ENCODE results near the gene NMT1.

Gene NMT1

DNA sequence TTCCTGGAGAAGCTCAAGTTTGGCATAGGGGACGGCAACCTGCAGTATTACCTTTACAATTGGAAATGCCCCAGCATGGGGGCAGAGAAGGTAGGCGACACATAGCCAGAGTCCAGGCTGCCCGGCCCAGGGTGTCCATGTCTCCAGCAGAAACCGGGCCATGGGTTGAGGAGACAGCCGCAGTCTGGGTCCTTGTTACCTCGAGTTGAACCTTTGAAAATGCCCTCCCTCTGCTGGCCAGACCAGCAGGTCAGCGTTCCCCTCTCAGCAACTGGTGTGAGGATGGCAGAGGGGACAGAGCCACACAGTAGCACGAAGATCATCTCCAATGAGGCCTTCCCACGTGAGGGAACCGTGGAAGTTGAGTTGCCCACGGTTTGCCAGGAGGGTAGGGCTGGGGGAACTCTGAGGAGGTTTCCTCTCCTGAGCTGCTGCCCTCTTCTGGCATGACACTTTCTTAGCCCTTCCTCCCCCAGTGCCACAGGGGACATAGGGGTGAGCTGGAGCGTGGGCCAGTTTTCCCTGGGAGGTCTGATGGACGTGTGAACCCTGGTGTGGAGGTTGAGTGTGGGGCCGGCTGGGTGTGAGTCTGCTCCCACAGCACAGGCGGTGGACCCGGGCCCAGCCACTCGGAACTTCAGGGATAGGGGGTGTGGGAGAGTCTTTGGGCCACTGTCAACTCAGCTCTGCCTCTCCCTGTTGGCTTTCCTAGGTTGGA is 43.9 kb downstream of the NMT1 start:
- no peak for DNase-seq (ENCODE audit: low read depth)

DNA sequence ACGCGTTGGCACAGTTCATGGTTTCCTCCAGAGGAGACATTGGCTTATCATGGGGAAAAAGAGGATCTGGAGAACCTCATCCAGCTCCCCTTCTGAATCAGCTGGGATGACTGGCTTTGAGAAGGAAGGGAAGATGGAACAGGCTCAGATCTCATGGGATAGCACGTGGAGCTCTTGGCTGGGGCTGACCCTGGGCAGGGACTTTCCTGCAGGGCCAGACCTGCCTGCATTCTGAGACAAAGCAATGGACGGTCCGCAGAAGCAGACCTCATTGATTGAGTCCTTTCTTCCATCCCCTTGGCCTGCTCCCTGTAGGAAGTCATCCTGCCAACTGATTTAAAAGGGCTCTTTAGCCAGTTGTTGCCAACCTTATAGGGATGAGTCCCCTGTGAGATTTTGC is 45.0 kb downstream of the NMT1 start:
- no peak for DNase-seq (ENCODE audit: low read depth)

DNA sequence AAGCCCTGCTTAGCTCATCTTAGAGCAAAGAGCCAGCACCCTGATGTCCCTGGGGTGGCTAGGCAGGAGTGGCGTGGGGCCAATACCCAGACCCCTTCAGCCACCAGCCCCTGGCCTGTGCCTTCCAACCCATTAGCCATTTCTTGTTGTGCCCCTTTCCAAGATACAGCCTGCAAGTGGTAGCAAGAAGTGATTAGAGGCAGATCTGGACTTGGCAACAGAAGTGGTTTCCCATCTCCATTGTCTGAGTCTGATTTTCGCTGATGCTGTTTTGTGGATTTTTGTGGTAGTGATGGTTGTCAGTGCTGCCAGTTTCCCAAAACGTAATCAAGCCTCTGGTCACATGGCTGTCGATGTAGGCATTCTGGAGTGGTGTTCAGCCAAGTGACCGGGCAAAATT is 45.5 kb downstream of the NMT1 start:
- DNase-seq (ENCODE audit: low read depth) = no peak

DNA sequence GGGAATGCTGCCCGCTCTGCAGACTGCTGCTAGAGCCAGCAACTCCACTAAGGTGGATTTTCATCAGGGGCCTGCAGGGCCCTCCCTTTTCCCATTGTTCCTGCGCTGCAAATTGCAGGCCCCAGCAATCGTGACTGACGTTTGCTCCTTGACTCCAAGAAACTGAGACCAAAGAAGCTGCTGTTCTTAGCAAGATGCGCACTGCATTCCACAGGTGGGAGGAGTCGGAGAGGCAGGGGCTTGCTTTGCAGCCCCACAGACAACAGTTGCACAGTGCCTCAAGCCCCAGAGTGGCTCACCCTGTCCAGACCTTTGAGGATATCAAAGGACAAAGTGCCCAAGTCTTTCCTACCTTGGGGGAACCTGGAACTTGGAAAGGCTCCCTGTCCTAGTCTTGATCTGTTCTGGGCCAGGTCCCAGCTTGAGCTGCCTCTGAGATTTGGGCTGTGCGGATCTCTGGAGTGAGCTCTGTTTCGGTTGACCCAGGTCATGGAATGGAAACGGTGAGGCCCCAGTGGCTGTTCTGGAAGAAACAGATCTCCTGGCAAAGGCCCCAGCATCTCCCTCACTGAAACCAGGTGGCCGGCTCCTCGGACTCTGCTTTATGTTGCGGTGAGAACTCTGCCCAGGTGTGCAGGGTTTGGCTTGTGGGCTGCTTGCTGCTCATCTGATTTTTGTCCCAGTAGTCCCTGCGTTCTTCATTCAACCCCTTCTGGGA is 46.3 kb downstream of the NMT1 start:
- no peak for DNase-seq (ENCODE audit: low read depth)

DNA sequence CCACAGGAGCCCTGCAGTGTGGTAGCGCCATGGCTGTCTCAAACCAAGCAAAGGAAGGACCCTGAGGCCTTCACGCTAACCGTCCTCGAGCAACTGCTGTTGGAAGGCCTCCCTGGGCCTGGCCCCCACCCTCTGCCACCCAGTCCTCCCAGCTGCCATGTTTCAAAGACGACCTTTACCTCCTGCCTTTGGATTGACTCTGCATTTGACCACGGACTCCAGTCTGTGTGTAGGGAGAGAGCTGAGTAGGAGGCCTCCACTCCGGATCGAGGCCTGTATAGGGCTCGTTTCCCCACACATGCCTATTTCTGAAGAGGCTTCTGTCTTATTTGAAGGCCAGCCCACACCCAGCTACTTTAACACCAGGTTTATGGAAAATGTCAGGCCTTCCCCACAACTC is 46.9 kb downstream of the NMT1 start:
- no peak for DNase-seq (ENCODE audit: low read depth)

DNA sequence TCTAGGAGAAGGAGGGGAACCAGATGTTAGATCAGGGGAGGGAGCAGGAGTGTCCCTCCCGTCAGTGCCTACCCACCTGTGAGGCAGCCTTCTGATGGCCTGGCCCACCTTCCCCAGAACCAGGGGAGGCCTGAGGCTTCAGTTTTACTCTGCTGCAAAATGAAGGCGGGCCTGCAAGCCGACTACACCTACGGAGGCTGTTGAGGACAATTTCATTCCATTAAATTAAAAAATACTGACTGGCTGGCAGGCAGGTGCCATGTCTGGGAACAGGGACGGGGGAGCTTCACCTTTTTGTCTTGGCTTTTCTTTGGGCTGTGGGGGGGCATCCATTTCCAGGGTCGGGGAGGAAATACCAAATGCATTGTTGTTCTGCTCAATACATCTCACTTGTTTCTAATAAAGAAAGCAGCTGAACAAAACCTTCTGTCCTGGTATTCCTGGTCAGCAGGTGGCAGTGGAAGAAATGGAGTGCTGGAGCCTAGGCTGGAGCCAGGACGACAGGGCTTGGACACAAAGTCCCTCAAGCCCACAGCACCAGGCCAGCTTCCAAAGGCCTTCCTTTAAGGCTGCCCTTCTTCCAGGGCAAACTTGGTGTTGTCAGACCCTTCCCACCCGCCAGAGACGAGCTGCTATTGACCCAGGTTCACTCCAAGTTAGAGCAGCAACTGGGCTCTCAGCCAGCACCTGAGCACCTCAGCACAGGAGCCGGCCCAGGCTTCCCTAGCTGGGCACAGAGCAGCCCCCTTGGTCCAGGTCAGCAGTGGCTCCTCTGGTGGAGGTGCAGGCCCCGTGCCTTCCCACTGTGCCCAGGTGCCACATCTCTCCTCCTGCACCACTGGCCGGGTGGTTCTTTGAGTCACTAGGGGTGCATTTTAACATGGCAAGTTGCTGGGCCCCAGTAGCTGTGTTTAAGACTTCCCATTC is 47.7 kb downstream of the NMT1 start:
- no peak for DNase-seq (ENCODE audit: low read depth)

DNA sequence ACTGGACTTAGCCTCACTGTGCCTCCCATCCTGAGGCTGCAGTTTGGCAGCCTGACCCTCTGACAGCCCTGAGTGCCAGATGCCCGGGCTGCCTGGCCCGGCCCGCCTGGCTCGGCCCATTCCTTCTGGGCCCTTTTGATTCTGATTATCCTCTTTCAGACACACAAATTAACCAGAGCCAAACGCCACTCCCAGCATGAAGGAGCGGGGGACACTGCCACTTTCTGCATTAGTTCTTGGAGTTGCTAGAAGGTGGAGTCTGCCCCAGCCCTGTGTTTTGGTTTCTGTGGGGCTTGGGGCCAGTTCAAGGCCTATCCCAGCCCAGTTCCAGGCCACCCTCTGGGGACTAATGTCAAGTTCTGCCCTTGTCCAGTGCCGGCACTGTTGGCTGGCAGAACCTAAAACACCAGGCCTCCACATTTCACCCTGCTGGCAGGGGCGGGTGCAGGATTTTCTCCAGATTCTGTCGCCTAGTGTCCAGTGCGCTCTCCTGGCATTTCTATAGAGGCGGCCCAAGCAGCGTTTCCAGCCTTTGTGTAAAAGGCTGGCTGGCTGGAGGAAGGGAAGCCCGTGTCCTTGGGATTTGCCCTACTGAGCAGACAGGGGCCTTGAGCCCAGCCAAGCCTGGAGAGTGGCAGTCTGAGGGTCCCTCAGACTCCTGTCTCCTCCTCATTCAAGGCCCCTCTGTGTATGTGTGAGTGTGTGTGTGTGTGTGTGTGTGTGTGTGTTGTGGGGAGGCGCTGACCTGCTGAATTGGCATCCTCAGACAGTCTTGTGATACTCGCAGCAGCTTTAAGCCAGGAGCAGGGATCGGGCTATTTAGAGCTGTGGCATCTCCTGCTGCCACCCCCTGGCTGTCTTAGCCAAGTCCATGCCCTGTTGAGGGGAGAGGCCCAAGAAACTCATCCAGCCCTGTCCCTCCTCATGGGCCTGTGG is 49.8 kb downstream of the NMT1 start:
- no peak for DNase-seq (ENCODE audit: low read depth)

DNA sequence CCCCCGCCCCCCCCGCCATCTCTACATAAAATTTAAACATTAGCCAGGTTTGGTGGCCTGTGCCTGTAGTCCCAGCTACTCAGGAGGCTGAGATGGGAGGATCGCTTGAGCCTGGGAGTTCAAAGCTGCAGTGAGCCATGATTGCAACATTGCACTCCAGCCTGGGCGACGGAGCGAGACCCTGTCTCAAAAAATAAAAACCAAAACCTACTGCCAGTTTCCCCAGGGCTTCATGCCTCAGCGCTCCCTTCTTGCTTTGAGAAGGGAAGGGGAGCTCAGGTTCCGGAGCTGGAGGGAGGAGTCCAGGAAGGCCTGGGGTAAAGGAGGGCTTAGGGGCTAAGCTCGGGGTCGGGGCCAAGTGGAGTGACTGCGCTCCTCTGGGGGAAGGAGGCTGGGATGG is 50.7 kb downstream of the NMT1 start:
- no peak for DNase-seq (ENCODE audit: low read depth)

DNA sequence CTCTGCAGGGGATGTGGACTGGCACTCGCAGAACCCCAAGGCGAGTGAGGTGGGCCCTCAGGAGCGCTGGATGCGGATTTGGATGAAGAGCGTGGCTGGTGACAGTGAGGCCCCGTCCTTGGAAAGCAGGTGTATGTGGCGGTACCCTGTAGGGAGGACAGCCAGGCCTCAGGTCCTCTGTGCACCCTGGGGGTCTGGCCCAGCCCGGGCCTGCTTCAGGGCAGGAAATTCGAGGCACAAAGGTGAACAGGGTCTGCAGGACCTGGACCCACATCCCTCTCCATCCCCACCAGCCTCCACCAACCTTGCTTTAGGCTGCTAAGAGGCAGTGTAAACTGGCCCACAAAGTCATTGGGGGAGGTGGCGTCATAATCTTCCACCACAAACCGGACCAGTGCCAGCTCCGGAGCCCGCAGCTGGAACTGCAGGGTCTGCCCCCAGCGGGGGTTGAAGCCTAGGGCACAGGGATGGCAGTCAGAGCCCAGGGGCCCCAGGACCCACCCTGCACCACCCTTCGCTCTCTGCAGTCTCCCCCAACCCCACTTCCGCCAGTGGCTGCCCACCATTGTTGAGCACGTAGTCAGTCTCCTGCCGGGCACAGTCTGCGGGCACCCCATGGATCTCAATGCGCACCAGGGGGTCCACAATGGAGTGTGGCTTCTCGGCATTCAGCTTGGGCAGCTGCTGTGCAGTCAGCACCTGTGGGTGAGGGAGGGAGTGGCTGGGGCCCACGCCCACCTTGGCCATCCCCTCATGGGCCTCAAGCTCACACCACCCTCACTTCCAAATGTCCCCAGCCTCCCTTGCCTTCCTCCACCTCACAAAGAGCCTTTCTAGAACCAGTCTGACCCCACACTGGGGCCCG is 51.7 kb downstream of the NMT1 start:
- no peak for DNase-seq (ENCODE audit: low read depth)

DNA sequence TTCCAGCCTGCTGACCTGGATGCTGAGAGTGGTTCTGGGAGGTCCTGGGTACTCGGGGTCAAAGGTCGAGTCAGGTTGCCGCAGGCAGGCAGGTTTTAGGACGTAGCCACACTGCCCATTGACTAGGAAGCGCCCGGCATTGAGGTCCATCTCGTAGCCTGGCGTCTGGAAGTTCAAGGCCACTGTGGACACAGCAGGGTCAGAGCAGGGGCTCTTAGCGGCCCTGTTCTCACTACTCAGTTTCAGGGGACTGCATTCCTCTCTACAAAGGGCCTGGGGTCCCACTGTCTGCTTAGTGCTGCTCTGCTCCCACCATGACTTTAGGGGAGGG is 52.3 kb downstream of the NMT1 start:
- no peak for DNase-seq (ENCODE audit: low read depth)

DNA sequence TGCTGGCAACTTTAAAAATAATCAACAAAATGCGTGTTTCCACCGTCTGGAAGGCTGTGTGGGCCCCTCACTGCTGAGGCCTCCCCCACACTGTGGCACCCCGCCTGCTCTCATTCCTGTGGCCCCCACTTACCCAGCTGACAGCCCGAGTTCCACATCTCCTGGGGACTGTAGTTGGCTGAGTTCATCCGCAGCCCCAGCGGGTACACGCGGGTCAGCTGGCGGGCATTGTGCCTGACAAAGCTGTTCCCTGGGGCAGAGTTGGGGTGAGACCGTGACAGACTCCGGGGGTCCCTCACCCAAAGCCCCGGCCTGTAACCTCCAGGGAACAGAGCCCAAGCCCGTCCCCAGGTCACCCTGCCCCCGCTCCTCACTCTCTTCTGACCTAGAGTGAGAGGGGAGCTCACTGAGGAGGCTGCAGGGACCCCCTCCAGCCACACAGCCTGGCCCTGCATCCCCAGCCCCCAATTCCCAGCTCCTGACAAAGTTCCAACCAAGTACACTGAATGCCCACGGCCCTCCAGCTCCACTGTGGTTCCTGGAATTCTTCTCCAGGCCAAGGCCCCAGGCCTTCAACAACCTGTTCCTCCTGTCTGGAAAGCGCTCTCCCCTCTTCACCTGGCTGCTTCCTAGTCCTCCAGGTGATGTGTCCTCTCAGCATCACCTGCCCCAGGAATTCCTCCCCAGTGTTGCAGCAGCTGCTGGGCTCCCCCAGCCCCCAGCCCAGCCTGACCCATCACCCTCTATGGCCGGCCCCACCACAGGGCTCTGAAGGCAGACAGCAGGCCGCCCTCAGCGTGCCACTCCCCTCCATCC is 53.2 kb downstream of the NMT1 start:
- DNase-seq (ENCODE audit: low read depth) = no peak

DNA sequence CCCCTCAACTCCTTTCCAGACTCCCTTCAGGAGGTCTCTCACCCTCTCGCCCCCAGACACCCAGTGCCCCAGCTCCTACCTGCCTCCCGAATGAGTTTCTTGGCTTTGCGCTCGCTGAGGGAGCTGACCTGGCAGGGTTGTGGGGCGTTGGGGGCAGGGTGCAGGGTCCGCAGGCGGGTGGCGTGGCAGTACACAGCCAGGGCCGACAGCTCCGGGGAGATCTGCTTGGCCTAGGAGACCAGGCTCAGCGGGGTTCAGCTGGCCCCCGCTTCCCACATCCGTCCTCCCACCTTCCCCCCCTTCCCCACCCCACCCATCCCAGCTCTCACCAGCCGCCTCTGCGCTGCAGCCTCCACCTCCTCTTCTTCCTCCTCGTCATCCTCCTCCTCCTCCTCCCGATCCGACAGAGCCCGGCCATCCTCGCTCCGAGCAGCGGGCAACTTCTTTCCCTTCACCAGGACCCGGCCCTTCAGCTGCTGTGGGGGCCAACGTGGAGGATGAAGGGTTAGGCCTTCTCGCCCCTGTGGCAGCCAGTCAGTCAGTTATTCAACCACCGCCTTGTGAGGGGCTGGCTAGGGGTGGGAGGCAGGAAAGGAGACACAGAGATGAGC is 54.0 kb downstream of the NMT1 start:
- DNase-seq (ENCODE audit: low read depth) = no peak

DNA sequence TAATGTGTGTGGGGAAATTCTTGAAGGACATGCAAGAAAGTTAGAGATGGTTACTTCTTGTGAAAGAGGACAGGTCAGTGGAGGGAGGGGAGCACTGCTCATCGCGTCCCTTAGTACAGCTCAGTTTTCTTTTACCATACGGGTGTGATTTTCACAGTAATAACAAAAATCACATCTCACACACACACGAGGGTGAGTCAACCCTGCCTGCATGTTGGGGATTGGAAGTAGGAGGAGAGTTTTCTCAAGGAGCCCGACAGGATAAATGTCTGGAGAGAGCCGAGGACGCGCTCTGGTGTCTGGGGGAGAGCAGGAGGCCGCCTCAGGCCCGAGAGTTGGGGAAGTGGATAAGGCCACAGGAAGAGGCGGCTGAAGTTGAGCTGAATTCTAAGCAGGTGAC is 54.8 kb downstream of the NMT1 start:
- no peak for DNase-seq (ENCODE audit: low read depth)

DNA sequence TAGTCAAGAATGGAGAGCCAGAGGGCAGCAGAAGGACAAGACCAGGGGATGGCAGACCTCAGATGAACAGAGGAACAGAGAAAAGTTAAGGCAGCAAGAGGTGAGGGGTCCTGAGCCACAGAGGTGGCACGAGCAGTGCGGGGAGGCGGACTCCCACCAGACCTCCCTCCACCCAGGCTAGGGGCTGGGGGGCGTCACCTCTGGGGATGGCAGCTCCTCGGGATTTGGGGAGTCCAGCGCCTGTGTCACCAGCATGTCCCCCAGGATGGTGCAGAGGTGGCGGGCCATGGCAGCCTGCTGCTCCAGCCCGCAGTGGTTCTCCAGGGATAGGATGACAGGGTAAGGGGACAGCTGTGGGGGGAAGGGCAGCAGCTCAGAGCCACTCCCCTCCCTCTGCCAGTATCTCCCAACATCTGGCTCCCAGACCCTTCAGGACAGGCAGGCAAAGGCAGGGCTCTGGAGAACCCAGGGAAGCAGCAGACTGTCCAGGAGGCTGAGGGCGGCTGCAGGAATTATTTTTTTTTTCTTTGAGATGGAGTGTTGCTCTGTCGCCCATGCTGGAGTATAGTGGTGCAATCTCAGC is 55.4 kb downstream of the NMT1 start:
- no peak for DNase-seq (ENCODE audit: low read depth)

DNA sequence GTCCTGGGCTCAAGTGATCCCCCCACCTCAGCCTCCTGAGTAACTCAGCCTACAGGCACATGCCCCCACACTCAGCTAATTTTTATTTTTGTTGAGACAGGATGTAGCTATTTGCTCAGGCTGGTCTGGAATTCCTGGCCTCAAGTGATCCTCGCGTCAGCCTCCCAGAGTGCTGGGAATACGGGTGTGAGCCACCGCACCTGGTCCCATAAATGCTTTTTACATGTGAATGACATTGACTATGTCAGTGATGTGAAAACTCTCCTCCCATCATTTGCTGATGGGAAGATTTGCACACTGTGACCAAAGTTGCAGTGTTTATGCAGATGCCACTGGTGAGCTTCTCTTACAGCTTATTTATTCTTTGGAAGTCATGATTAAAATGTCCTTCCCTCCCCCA is 56.2 kb downstream of the NMT1 start:
- DNase-seq (ENCODE audit: low read depth) = no peak

DNA sequence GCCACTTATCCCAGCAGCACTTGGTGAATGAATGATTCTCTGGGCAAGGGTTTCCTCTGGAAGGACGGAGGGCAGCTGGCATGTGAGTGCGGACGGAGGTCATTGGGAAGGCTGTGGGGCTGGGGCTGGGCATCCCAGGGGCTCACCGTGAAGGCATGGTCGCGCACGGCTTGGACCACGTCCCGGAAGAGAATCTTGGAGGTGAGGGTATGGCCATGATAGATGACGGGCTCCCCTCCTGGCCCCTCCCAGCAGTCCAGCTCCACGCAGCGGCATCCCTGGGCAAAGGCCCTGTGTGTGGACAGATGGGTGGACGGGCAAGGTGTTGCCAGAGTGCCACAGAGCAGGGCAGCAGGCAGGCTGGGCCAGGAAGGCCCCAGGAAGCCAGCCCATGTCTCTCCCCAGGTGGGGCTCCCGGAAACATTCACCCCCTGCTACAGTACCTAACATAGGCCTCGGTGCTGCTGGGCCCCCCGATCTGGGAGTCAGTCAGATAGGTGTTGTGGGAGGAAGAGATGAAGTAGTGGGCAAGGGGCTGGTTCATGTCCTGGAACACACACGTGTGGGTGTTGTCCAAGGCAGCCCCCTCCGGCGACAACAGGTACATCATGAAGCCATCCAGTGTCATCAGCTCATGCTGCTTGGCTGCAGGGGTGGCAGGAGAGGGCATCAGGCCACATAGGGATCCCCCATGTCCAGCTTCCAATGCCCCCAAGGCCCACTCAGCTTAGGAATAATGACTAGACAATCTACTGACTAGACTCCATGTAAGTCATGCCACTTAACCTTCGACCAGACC is 56.9 kb downstream of the NMT1 start:
- no peak for DNase-seq (ENCODE audit: low read depth)

DNA sequence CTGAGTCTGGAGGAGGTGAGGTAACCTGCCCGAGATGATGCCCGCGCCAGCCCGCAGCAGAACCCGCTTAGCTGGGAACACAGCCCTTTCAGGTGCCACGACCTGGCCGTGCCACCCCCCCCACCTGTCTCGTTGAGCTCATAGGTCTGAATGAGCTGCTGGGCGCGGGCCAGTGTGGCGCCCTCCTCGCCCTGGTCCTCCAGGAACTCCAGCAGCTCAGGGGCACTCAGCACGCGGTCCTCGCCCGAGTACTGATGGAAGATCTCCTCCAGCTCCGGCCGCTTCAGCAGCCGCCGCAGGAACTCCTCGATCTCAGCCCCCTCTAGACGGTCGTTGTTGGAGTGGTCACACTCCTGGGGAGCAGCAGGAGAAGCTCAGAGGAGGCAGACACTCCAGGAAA is 57.6 kb downstream of the NMT1 start:
- DNase-seq (ENCODE audit: low read depth) = no peak

DNA sequence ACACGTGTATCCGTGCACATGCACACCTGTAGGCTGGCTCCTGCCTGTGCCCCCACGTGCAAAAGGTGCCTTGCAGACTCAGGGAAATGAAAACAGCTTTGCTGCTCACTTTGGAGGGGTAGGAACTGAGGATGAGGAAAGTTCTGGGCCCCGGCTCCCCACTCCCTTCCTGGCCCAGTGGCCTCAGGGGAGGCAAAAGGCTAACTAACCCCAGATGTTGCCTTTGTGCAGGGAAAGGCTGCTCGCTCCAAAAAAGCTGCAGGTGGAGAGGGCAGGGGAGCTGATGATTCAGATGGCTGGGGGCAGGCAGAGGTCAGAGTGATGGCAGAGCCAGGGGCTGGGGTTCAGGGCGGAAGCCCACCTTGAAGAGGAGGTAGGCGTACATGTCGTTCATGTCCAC is 58.8 kb downstream of the NMT1 start:
- no peak for DNase-seq (ENCODE audit: low read depth)
